Neural cell (in vitro differentiated cells): ENCODE data around the gene PRKCQ. TPM values are rescaled to one million over a fixed set of nuclear protein-coding genes. Genes with fewer than 3 reads are reported as not detected.

ENCODE experiments used
- H2AFZ ChIP-seq: fragments of 200-600, 300-800 bp; sonication (generic), shearing (Covaris generic); 2 replicates; pipeline ENCODE4 v1.6.0; 2014; ENCODE audit warnings: low read depth, mild to moderate bottlenecking, antibody characterized with exemption, low read length, moderate library complexity
- H3F3A ChIP-seq: fragments of 200-600 bp; shearing (Covaris generic); 2 replicates; pipeline ENCODE4 v1.6.1; 2016; ENCODE audit warnings: mild to moderate bottlenecking, moderate library complexity, mixed read lengths, antibody characterized with exemption, low read length; ENCODE audit not compliant: insufficient read depth, poor library complexity, severe bottlenecking
- H3K27ac ChIP-seq: fragments of 200-600, 300-800 bp; sonication (generic), shearing (Covaris generic); 2 replicates; pipeline ENCODE4 v1.5.1; 2014; ENCODE audit warnings: mild to moderate bottlenecking, low read length, moderate library complexity
- H3K27me3 ChIP-seq: fragments of 300-800, 200-600 bp; sonication (generic), shearing (Covaris generic); 2 replicates; pipeline ENCODE4 v1.6.0; 2014; ENCODE audit warnings: mild to moderate bottlenecking, low read depth, low read length, moderate library complexity; ENCODE audit not compliant: insufficient read depth
- H3K36me3 ChIP-seq: fragments of 300-800, 200-600 bp; sonication (generic), shearing (Covaris generic); 2 replicates; pipeline ENCODE4 v1.5.1; 2014; ENCODE audit warnings: mild to moderate bottlenecking, antibody characterized with exemption, low read length, moderate library complexity; ENCODE audit not compliant: insufficient read depth
- H3K4me2 ChIP-seq: fragments of 300-800, 200-600 bp; sonication (generic), shearing (Covaris generic); 2 replicates; pipeline ENCODE4 v1.6.0; 2014; ENCODE audit warnings: mild to moderate bottlenecking, low read length
- H3K4me3 ChIP-seq: fragments of 300-800, 200-600 bp; sonication (generic), shearing (Covaris generic); 2 replicates; pipeline ENCODE4 v1.5.1; 2014; ENCODE audit warnings: mild to moderate bottlenecking, low read length, moderate library complexity
- H3K79me2 ChIP-seq: fragments of 200-600 bp; shearing (Covaris generic); replicated peaks from 2 replicates; pipeline ENCODE4 v1.6.0; 2014; ENCODE audit warnings: mild to moderate bottlenecking, low read length, moderate library complexity; ENCODE audit not compliant: insufficient read depth
- H3K9ac ChIP-seq: fragments of 300-800, 200-600 bp; sonication (generic), shearing (Covaris generic); 2 replicates; pipeline ENCODE4 v1.6.1; 2016; ENCODE audit warnings: mild to moderate bottlenecking, low read length, mixed read lengths
- H3K9me2 ChIP-seq: fragments of 200-600 bp; shearing (Covaris generic); 2 replicates; pipeline ENCODE4 v1.6.1; 2016; ENCODE audit warnings: mild to moderate bottlenecking, low read length, mixed read lengths; ENCODE audit not compliant: insufficient read depth
- H3K9me3 ChIP-seq: fragments of 200-600, 300-800 bp; sonication (generic), shearing (Covaris generic); 2 replicates; pipeline ENCODE4 v1.6.1; 2016; ENCODE audit warnings: mild to moderate bottlenecking, mixed run types, low read length, moderate library complexity, mixed read lengths
- H4K20me1 ChIP-seq: fragments of 200-600 bp; shearing (Covaris generic); 2 replicates; pipeline ENCODE4 v1.6.1; 2016; ENCODE audit warnings: mild to moderate bottlenecking, mixed run types; ENCODE audit not compliant: insufficient read depth
- EP300 ChIP-seq: fragments of 450-650 bp; conservative IDR thresholded peaks from 2 replicates; pipeline ENCODE4 v1.6.1; 2014; ENCODE audit warnings: antibody characterized with exemption, mild to moderate bottlenecking, moderate library complexity; ENCODE audit not compliant: poor library complexity, severe bottlenecking
- EZH2 ChIP-seq: fragments of 200-600, 300-800 bp; shearing (Covaris generic), sonication (generic); IDR thresholded peaks from 2 replicates; pipeline ENCODE4 v1.6.1; 2014; ENCODE audit warnings: antibody characterized with exemption, low read length, borderline replicate concordance, mild to moderate bottlenecking; ENCODE audit not compliant: insufficient read depth, poor library complexity, severe bottlenecking
- MXI1 ChIP-seq: fragments of 450-650 bp; conservative IDR thresholded peaks from 2 replicates; pipeline ENCODE4 v1.6.1; 2014; ENCODE audit warnings: antibody characterized with exemption, mild to moderate bottlenecking; ENCODE audit not compliant: poor library complexity, severe bottlenecking
- POLR2AphosphoS5 ChIP-seq: IDR thresholded peaks from 2 replicates; pipeline ENCODE4 v1.6.1; 2012
- RAD21 ChIP-seq: fragments of 450-650 bp; conservative IDR thresholded peaks from 2 replicates; pipeline ENCODE4 v1.6.1; 2014; ENCODE audit warnings: antibody characterized with exemption, mild to moderate bottlenecking, moderate library complexity
- SMC3 ChIP-seq: fragments of 450-650 bp; conservative IDR thresholded peaks from 2 replicates; pipeline ENCODE4 v1.6.1; 2014; ENCODE audit warnings: antibody characterized with exemption, mild to moderate bottlenecking, moderate library complexity; ENCODE audit not compliant: poor library complexity
- TAF1 ChIP-seq: IDR thresholded peaks from 2 replicates; pipeline ENCODE4 v1.6.1; 2012; ENCODE audit warnings: low read depth
- polyA plus RNA-seq: library from polyadenylated mRNA; depleted of rRNA; stranded (reverse); fragments of >200 nt; gene quantifications from 2 replicates; pipeline ENCODE4 v1.2.3, GENCODE V29; 2014
- TF ChIP-seq, protein P1 (sequence below): fragments of 450-650 bp; IDR thresholded peaks from 2 replicates; pipeline ENCODE4 v1.5.1; 2014; ENCODE audit warnings: antibody characterized with exemption, mild to moderate bottlenecking, moderate library complexity; ENCODE audit not compliant: poor library complexity, severe bottlenecking
- TF ChIP-seq, protein P2 (sequence below): IDR thresholded peaks from 2 replicates; pipeline ENCODE4 v1.6.1; 2012; ENCODE audit warnings: borderline replicate concordance

Gene PRKCQ
- polyA plus RNA-seq, 1 donor from 2014 or later = 0.61 TPM

DNA sequence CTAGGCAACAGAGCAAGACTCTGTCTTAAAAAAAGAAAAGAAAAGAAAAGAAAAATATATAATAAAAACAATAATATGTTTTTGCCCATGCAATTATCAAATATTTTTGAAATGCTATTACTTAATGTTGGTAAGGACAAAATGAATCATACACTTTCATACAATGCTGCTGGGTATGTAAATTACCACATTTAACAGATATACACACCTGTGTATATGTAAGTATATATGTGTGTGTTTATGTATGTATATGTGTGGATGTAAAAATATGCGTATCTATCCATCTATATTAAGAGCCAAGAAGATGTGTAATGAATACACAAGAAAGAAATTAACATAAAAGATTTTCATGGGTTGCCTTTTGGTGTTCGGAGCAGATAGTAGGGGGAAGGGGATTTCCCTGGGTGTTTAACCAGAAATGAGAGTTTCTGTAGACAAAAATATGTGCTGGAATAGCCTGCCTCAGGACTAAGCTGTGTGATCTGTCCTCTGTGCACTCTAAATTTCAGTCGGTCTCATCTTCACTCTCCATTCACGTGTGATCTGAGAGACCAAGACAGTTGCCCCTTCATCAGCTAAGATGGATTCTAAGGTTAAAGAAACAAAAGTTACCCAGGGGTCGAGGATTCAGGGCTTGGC, 61.2 kb downstream of the PRKCQ start:
- Histone ChIP-seq H3K4me3 (no peak overlapping the region), H3F3A (no peaks in the 10 kb centered on the region), H3K9me3 (no peaks in the 10 kb centered on the region), H3K27ac (no peak overlapping the region), H3K9me2 (no peaks in the 10 kb centered on the region), H3K27me3 (no peaks in the 10 kb centered on the region), H4K20me1 (no peaks in the 10 kb centered on the region), H3K4me2 (no peak overlapping the region), H3K79me2 (no peaks in the 10 kb centered on the region), H2AFZ (no peak overlapping the region), H3K9ac (no peak overlapping the region), H3K36me3 (no peaks in the 10 kb centered on the region)
- TF ChIP-seq, protein P1, sequence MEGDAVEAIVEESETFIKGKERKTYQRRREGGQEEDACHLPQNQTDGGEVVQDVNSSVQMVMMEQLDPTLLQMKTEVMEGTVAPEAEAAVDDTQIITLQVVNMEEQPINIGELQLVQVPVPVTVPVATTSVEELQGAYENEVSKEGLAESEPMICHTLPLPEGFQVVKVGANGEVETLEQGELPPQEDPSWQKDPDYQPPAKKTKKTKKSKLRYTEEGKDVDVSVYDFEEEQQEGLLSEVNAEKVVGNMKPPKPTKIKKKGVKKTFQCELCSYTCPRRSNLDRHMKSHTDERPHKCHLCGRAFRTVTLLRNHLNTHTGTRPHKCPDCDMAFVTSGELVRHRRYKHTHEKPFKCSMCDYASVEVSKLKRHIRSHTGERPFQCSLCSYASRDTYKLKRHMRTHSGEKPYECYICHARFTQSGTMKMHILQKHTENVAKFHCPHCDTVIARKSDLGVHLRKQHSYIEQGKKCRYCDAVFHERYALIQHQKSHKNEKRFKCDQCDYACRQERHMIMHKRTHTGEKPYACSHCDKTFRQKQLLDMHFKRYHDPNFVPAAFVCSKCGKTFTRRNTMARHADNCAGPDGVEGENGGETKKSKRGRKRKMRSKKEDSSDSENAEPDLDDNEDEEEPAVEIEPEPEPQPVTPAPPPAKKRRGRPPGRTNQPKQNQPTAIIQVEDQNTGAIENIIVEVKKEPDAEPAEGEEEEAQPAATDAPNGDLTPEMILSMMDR = no peak
- TF ChIP-seq POLR2AphosphoS5 = no peak
- TF ChIP-seq TAF1 = no peak
- no peak for TF ChIP-seq EP300
- no peak for TF ChIP-seq RAD21
- TF ChIP-seq, protein P2, sequence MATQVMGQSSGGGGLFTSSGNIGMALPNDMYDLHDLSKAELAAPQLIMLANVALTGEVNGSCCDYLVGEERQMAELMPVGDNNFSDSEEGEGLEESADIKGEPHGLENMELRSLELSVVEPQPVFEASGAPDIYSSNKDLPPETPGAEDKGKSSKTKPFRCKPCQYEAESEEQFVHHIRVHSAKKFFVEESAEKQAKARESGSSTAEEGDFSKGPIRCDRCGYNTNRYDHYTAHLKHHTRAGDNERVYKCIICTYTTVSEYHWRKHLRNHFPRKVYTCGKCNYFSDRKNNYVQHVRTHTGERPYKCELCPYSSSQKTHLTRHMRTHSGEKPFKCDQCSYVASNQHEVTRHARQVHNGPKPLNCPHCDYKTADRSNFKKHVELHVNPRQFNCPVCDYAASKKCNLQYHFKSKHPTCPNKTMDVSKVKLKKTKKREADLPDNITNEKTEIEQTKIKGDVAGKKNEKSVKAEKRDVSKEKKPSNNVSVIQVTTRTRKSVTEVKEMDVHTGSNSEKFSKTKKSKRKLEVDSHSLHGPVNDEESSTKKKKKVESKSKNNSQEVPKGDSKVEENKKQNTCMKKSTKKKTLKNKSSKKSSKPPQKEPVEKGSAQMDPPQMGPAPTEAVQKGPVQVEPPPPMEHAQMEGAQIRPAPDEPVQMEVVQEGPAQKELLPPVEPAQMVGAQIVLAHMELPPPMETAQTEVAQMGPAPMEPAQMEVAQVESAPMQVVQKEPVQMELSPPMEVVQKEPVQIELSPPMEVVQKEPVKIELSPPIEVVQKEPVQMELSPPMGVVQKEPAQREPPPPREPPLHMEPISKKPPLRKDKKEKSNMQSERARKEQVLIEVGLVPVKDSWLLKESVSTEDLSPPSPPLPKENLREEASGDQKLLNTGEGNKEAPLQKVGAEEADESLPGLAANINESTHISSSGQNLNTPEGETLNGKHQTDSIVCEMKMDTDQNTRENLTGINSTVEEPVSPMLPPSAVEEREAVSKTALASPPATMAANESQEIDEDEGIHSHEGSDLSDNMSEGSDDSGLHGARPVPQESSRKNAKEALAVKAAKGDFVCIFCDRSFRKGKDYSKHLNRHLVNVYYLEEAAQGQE = no peak
- TF ChIP-seq SMC3 = no peak
- TF ChIP-seq MXI1 = no peak
- no peak for TF ChIP-seq EZH2

DNA sequence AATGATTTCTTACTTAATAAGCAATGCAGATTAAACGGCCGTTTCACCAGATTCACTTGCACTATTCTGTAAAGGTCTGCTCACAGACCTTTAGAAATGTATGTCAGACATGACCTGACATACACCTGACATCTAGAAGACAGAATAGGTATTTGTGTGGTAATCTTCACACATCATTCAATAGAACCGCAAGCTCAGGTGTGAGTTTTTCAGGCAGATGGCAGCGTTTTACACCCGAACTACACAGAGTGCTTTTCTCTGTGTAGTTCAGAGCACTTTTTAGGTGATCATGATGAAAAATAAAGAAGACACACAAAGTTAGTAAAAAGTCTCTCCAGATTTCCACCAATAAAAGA, 63.2 kb downstream of the PRKCQ start:
- Histone ChIP-seq H3K27me3 (no peaks in the 10 kb centered on the region), H3F3A (no peaks in the 10 kb centered on the region), H3K36me3 (no peaks in the 10 kb centered on the region), H3K79me2 (no peaks in the 10 kb centered on the region), H2AFZ (no peak overlapping the region), H3K9me3 (no peaks in the 10 kb centered on the region), H3K9ac (no peak overlapping the region), H3K27ac (no peak overlapping the region), H3K9me2 (no peaks in the 10 kb centered on the region), H3K4me2 (no peak overlapping the region), H3K4me3 (no peak overlapping the region), H4K20me1 (no peaks in the 10 kb centered on the region)
- TF ChIP-seq, protein P1 = no peak
- TF ChIP-seq SMC3 (no peak), RAD21 (no peak), EP300 (no peak), EZH2 (no peak), MXI1 (no peak), TAF1 (no peak), POLR2AphosphoS5 (no peak)
- TF ChIP-seq, protein P2 = no peak
